HG03342 (cell line): ENCODE data around the gene MBD2.
A peak's percentile ranks its signal among the peaks of the same experiment; 100 is the strongest.
"Not testable (repeated sequence)": the region's sequence is repeated elsewhere in the genome, so short reads cannot be mapped to it uniquely, and the experiment has no call there.

Source experiments
- ATAC-seq: cut with Tn5 transposase; IDR thresholded peaks from one replicate; pipeline ENCODE4 v1.9.1; 2021; ENCODE audit warnings: mild to moderate bottlenecking, moderate library complexity; ENCODE audit not compliant: unreplicated experiment

Gene MBD2

GRCh38 chr18:54238173-54238936 lies 13.9 kb upstream of the MBD2 start:
- no peak for ATAC-seq

- no peak for ATAC-seq
Measured at GRCh38 chr18:54235871-54236270, 11.4 kb upstream of the MBD2 start.

- ATAC-seq, result no peak
Measured at GRCh38 chr18:54233747-54234146, 9.3 kb upstream of the MBD2 start.

- no peak for ATAC-seq
Measured at GRCh38 chr18:54233228-54233625, 8.8 kb upstream of the MBD2 start.

GRCh38 chr18:54232485-54233227 lies 8.2 kb upstream of the MBD2 start:
- ATAC-seq, result no peak

- ATAC-seq, result no peak
Measured at GRCh38 chr18:54229421-54230059, 5.1 kb upstream of the MBD2 start.

- no peak for ATAC-seq
Measured at GRCh38 chr18:54228364-54228763, 3.9 kb upstream of the MBD2 start.

- peak; percentile 15 for ATAC-seq
Measured at GRCh38 chr18:54223568-54224241, 764 bp downstream of the MBD2 start.

GRCh38 chr18:54222922-54223567 lies 1.4 kb downstream of the MBD2 start:
- ATAC-seq, result peak; percentile 30

GRCh38 chr18:54220406-54220805 lies 4.1 kb downstream of the MBD2 start:
- ATAC-seq, result no peak

GRCh38 chr18:54218803-54219202 lies 5.7 kb downstream of the MBD2 start:
- not testable (repeated sequence) for ATAC-seq

- no peak for ATAC-seq
Measured at GRCh38 chr18:54218299-54218698, 6.2 kb downstream of the MBD2 start.

- peak; percentile 47 for ATAC-seq
Measured at GRCh38 chr18:54217624-54218023, 6.8 kb downstream of the MBD2 start.

- ATAC-seq, result no peak
Measured at GRCh38 chr18:54215069-54215468, 9.4 kb downstream of the MBD2 start.

- ATAC-seq, result peak; percentile 33
Measured at GRCh38 chr18:54210463-54210862, 14.0 kb downstream of the MBD2 start.

- ATAC-seq, result peak; percentile 82
Measured at GRCh38 chr18:54209471-54210180, 14.8 kb downstream of the MBD2 start.

GRCh38 chr18:54206447-54206846 lies 18.0 kb downstream of the MBD2 start:
- ATAC-seq, result no peak

GRCh38 chr18:54205959-54206358 lies 18.5 kb downstream of the MBD2 start:
- ATAC-seq, result no peak

GRCh38 chr18:54205448-54205847 lies 19.0 kb downstream of the MBD2 start:
- ATAC-seq, result not testable (repeated sequence)

GRCh38 chr18:54204883-54205282 lies 19.6 kb downstream of the MBD2 start:
- no peak for ATAC-seq
